Breast epithelium (tissue), 3 donors: Measurements from ENCODE around the gene SPOUT1.

ENCODE experiments used
- CTCF ChIP-seq, 3 donors: fragments of 450-650 bp; IDR thresholded peaks; one replicate each; pipeline ENCODE4 v1.5.1; 2016 to 2017; ENCODE audit warnings: antibody characterized with exemption in 3 of 3, mild to moderate bottlenecking in 3 of 3, moderate library complexity in 3 of 3
- POLR2AphosphoS5 ChIP-seq, 3 donors: sonication (generic); formaldehyde crosslinking; IDR thresholded peaks; one replicate each; pipeline ENCODE4 v1.6.1; 2017; ENCODE audit warnings: antibody characterized with exemption in 3 of 3

- TF ChIP-seq POLR2AphosphoS5 (IDR thresholded peaks at IDR 0.05) (no peak), CTCF (IDR thresholded peaks at IDR 0.05) (no peak)
These were observed 48.3 kb upstream of the SPOUT1 start for GRCh38 chr9:128877852-128878251.
